Immature natural killer cell (primary cell): Measurements from ENCODE around the gene CLSTN3. TPM values are rescaled to one million over a fixed set of nuclear protein-coding genes. Genes with fewer than 3 reads are reported as not detected.

Source experiments
- DNase-seq, 3 donors: peaks; one replicate each; pipeline ENCODE4 v3.0.0; 2022; ENCODE audit warnings: mixed read lengths in 1 of 3
- H3K27ac Mint-ChIP-seq, 6 donors: one replicate each; pipeline ENCODE4 v1.8.0; 2020; ENCODE audit warnings: mixed read lengths in 6 of 6, mild to moderate bottlenecking in 5 of 6, inconsistent platforms in 4 of 6, moderate library complexity in 3 of 6
- H3K27me3 Mint-ChIP-seq, 3 donors: one replicate each; pipeline ENCODE4 v1.8.0; 2020 to 2021; ENCODE audit warnings: low read depth in 3 of 3, mild to moderate bottlenecking in 3 of 3, mixed read lengths in 3 of 3, moderate library complexity in 3 of 3, inconsistent platforms in 1 of 3
- H3K36me3 Mint-ChIP-seq, 3 donors: one replicate each; pipeline ENCODE4 v1.8.0; 2020; ENCODE audit warnings: mixed read lengths in 3 of 3, inconsistent platforms in 2 of 3, mild to moderate bottlenecking in 2 of 3
- H3K4me1 Mint-ChIP-seq, 2 donors: one replicate each; pipeline ENCODE4 v1.8.0; 2020; ENCODE audit warnings: inconsistent platforms in 2 of 2, mild to moderate bottlenecking in 2 of 2, mixed read lengths in 2 of 2, moderate library complexity in 1 of 2
- H3K4me3 Mint-ChIP-seq, 5 donors: one replicate each; pipeline ENCODE4 v1.8.0; 2020; ENCODE audit warnings: mild to moderate bottlenecking in 5 of 5, mixed read lengths in 5 of 5, inconsistent platforms in 3 of 5, moderate library complexity in 3 of 5
- H3K9me3 Mint-ChIP-seq, 6 donors: one replicate each; pipeline ENCODE4 v1.8.0; 2020; ENCODE audit warnings: mild to moderate bottlenecking in 6 of 6, mixed read lengths in 6 of 6, inconsistent platforms in 4 of 6, moderate library complexity in 3 of 6
- polyA plus RNA-seq, 3 donors: library from polyadenylated mRNA; unstranded; fragments of 300-500 nt; fragmentation: Illumina TruSeq; gene quantifications; one replicate each; pipeline ENCODE4 v1.2.3, GENCODE V29; 2021

The CLSTN3 gene
- polyA plus RNA-seq, 3 donors from 2014 or later: 7.6 to 18.9 (median 13.8) TPM

DNA sequence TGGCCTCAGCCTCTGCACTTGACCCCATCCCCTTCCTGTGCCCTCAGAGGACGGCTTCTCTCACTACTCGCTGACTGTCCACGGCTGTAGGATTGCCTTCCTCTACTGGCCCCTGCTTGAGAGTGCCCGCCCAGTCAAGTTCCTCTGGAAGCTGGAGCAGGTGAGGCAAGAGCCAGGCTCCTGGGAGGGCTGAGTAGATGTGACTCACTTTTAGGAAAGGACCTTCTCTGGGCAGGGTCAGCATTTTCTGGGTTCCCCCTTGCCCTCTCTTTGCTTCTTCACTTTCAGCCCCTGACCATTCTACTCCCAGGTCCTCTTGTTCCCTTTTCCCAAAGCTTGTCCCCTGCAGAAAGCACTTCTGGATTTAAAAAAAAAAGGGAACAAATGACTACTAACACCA lies 7.7 kb downstream of the CLSTN3 start:
- Mint-ChIP-seq H3K4me3 (no peak overlapping the region), H3K27ac (peak overlapping the region in 4 of 6 donors; percentile 2 to 69 (median 10)), H3K4me1 (peaks cover 0 to 5% of the 10 kb centered on the region in 2 donors), H3K27me3 (peaks cover 0 to 5% (median 2%) of the 10 kb centered on the region in 3 donors), H3K36me3 (peaks cover 35 to 63% (median 44%) of the 10 kb centered on the region in 3 donors), H3K9me3 (no peaks in the 10 kb centered on the region)
- DNase-seq: no peak

DNA sequence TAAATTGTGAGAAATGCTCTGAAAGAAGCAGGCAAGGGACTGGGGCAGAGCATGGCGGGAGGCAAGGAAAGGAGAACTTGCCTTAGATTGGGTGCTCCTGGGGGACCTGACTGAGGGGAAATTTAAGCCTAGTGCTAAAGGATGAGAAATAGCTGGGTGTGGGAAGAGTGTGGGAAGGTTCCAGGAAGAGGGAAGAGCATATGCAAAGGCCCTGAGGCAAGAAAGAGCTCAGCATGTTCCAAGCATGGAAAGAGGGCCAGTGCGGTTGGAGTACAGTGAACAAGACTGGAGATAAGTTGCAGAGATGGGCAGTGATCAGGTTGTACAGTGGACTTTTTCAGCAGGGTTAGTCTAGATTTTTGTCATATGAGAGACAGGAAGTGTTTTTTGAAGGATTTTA lies 9.0 kb downstream of the CLSTN3 start:
- H3K27me3 Mint-ChIP-seq: peaks cover 0 to 5% (median 2%) of the 10 kb centered on the region in 3 donors
- peak overlapping the region in 2 of 6 donors; percentile 37 to 48 for H3K27ac Mint-ChIP-seq
- no peak overlapping the region for H3K4me3 Mint-ChIP-seq
- no peaks in the 10 kb centered on the region for H3K9me3 Mint-ChIP-seq
- no peak for DNase-seq
- peaks cover 35 to 66% (median 44%) of the 10 kb centered on the region in 3 donors for H3K36me3 Mint-ChIP-seq
- peaks cover 0 to 5% of the 10 kb centered on the region in 2 donors for H3K4me1 Mint-ChIP-seq

DNA sequence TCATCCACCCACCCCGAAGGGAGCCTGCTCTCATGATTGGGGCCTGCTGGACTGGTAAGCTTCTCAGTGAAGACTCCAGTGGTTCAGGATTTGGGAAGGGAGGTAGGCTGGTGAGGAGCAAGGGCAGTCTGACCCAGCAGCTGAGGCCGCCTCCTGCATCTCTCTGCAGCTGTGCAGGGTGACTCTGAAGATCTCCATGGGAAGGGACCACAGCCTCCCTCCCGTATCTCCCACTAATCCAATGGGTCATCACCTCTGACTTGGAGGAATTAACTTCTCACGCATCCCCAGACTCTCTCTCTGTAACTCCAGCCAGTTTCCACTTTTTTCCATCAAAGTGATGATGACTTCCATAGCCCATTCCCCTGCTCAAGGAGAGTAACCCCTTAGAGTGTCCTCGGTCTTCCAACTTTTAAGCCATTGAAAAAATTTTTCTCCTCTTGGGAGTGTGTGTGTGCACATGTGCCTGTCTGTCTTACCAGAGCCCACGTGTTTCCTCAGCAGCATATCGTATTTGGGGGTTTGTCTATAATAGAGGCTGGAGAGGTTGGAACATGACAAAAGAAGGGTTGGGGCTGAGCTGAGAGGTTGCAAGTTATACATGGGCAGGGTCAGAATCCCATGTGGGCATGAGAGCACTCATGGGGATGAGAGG lies 11.3 kb downstream of the CLSTN3 start:
- Mint-ChIP-seq H3K4me3 (no peak overlapping the region), H3K4me1 (peaks cover 0 to 3% of the 10 kb centered on the region in 2 donors), H3K27ac (peak overlapping the region in 1 of 6 donors; percentile 40), H3K36me3 (peaks cover 41 to 61% (median 51%) of the 10 kb centered on the region in 3 donors), H3K27me3 (peaks cover 0 to 7% (median 0%) of the 10 kb centered on the region in 3 donors), H3K9me3 (no peaks in the 10 kb centered on the region)
- DNase-seq: no peak

DNA sequence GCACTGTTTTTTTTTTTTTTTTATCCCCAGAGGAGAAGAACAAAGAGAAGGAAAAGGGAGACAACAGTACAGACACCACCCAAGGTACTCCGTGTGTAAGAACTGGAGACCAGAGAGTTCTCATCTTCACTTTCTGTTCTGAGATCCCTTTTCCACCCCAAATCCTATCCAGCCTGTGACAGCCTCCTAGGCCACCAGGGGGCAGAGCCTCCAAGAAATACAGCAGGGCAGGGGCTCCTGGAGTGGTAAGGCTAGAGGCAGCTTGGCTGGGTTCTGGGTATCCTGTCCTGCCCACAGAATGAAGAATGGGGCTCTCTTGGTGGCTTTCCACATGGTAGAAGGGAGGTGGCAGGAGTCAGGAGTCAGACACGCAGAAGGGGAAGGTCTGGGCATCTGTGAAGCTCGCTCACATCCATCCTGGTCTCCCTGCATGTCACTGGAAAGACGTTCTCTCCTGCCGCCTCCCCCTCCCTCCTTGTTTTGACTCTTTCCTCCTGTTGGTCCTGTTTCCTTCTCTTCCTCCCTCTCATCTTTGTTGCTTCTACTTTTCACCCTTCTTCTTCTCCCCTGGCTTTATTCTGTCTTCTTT lies 12.0 kb downstream of the CLSTN3 start:
- H3K4me1 Mint-ChIP-seq: peaks cover 0 to 3% of the 10 kb centered on the region in 2 donors
- H3K27me3 Mint-ChIP-seq: peaks cover 0 to 5% (median 0%) of the 10 kb centered on the region in 3 donors
- H3K27ac Mint-ChIP-seq: peak overlapping the region in 1 of 6 donors; percentile 40
- no peaks in the 10 kb centered on the region for H3K9me3 Mint-ChIP-seq
- DNase-seq: peak; percentile 26 to 36 (median 28)
- H3K36me3 Mint-ChIP-seq: peaks cover 43 to 57% (median 49%) of the 10 kb centered on the region in 3 donors
- no peak overlapping the region for H3K4me3 Mint-ChIP-seq

DNA sequence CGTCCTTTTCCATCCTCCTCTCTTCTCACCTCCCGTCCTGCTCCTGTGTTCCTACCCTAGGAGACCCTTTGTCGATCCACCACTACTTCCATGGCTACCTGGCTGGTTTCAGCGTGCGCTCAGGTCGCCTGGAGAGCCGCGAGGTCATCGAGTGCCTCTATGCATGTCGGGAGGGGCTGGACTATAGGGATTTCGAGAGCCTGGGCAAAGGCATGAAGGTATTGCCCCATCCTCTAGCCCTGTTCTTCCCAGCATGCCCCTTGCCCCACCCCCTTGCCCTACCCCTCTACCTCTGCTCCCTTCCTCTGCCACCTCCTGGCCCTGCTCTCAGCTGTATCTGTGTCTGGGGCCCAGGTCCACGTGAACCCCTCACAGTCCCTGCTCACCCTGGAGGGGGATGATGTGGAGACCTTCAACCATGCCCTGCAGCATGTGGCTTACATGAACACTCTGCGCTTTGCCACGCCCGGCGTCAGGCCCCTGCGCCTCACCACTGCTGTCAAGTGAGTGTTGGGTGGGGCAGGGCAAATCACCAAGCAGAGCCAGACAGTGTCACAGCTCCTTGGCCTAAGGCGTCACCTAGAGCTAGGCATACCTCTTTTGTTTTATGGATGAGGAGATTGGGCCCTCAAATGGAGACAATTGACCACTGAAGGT lies 12.8 kb downstream of the CLSTN3 start:
- DNase-seq: no peak
- no peak overlapping the region for H3K4me3 Mint-ChIP-seq
- H3K27ac Mint-ChIP-seq: peak overlapping the region in 2 of 6 donors; percentile 55 to 65
- H3K27me3 Mint-ChIP-seq: peaks cover 0 to 3% (median 0%) of the 10 kb centered on the region in 3 donors
- H3K9me3 Mint-ChIP-seq: no peaks in the 10 kb centered on the region
- peaks cover 0 to 3% of the 10 kb centered on the region in 2 donors for H3K4me1 Mint-ChIP-seq
- peaks cover 43 to 49% (median 44%) of the 10 kb centered on the region in 3 donors for H3K36me3 Mint-ChIP-seq

DNA sequence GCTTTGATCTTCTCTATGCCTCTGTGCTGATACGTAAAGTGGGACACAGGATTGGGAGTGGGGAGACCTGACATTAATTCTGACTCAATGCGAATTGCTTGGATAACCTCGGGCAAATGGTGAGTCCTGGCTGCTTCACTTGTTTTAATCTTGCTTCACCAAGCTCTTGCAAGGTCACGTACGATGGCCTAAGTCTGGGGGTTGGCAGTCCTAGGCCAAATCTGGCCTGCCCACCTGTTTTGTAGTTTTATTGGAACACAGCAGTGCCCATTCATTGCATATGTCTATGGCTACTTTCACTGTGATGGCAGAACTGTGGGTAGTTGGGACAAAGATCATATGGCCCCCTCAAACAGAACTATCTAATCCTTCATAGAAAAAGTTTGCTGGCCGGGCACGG lies 13.4 kb downstream of the CLSTN3 start:
- Mint-ChIP-seq H3K9me3 (no peaks in the 10 kb centered on the region), H3K27ac (no peak overlapping the region), H3K36me3 (peaks cover 38 to 44% (median 42%) of the 10 kb centered on the region in 3 donors), H3K4me3 (no peak overlapping the region), H3K4me1 (no peaks in the 10 kb centered on the region), H3K27me3 (peaks cover 0 to 3% (median 0%) of the 10 kb centered on the region in 3 donors)
- no peak for DNase-seq

DNA sequence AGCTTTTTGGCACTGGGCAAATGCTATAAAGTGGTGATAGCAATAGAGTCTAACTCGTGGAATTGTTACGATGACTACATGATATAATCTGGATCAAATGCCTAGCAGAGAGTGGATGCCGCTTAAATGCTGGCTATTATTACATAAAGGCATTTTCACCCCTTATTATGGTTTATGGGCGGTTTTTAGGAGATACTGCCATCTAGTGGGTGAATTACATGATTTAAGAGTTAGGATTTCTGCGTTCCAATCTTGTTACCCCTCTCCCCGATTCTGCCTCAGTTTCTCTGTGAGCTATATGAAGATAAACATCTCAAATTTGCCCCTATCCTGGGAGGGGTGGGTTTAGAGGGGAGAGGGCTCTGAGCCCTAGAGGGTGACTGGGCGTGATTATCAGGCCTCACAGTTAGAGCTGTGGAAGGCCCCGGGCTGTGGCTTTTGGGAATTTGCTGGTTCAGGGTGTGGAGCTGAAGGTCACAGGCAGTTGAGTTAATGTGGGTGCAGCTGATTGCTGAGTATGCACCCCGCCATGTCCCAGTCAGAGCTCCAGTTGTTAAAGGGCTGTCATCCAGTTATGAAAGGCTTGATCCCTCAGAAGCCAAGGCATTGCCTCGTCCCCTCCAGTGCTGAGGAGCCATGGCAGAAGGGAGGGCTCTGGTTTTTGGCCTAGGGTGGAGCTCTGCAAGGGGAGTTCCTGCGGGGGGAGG lies 14.4 kb downstream of the CLSTN3 start:
- no peak overlapping the region for H3K27ac Mint-ChIP-seq
- H3K4me1 Mint-ChIP-seq: no peaks in the 10 kb centered on the region
- DNase-seq: peak in 2 of 3 donors; percentile 14 to 18
- H3K4me3 Mint-ChIP-seq: no peak overlapping the region
- H3K36me3 Mint-ChIP-seq: peaks cover 32 to 39% (median 37%) of the 10 kb centered on the region in 3 donors
- peaks cover 0 to 3% (median 0%) of the 10 kb centered on the region in 3 donors for H3K27me3 Mint-ChIP-seq
- H3K9me3 Mint-ChIP-seq: no peaks in the 10 kb centered on the region

DNA sequence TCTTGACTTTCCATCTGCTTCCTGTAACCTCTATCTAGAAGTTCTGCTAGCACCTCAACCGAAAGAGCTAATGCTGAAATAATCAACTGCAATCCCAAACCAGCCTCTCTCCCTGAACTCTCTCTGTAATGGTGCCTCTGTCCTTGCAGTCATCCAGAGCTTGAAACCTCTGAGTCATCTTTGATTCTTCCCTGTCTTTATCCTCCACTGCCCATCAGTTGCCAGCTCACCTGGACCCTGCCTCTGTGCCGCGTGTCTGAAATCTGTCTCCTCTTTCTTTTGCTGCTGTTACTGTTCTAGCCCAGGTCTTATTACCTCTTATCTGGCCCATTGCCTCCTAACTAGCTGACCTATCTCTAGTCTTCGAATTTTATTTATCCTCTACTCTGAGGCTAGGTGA lies 15.5 kb downstream of the CLSTN3 start:
- peaks cover 31 to 40% (median 38%) of the 10 kb centered on the region in 3 donors for H3K36me3 Mint-ChIP-seq
- no peak overlapping the region for H3K4me3 Mint-ChIP-seq
- H3K27me3 Mint-ChIP-seq: peaks cover 0 to 3% (median 0%) of the 10 kb centered on the region in 3 donors
- H3K27ac Mint-ChIP-seq: peak overlapping the region in 2 of 6 donors; percentile 3 to 68
- no peaks in the 10 kb centered on the region for H3K9me3 Mint-ChIP-seq
- no peak for DNase-seq
- no peaks in the 10 kb centered on the region for H3K4me1 Mint-ChIP-seq

DNA sequence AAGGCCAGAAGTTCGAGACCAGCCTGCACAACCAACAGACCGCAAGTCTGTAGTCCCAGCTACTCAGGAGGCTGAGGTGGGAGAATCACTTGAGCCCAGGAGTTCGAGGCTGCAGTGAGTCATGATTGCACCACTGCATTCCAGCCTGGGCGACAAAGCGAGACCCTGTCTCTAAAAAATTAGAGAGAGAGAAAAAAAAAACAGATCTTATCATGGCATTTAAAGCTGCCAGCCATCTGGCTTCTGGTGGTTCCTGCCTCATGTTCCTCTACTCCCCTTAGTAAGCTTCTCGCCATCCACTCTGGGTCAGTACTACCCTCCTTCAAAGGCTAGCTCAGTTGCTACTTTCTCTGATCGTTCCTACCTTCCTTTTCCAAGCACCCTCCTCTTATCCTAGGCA lies 16.1 kb downstream of the CLSTN3 start:
- peaks cover 0 to 3% (median 0%) of the 10 kb centered on the region in 3 donors for H3K27me3 Mint-ChIP-seq
- H3K9me3 Mint-ChIP-seq: no peaks in the 10 kb centered on the region
- no peaks in the 10 kb centered on the region for H3K4me1 Mint-ChIP-seq
- peak overlapping the region in 2 of 6 donors; percentile 11 to 16 for H3K27ac Mint-ChIP-seq
- H3K4me3 Mint-ChIP-seq: no peak overlapping the region
- no peak for DNase-seq
- peaks cover 33 to 42% (median 40%) of the 10 kb centered on the region in 3 donors for H3K36me3 Mint-ChIP-seq

DNA sequence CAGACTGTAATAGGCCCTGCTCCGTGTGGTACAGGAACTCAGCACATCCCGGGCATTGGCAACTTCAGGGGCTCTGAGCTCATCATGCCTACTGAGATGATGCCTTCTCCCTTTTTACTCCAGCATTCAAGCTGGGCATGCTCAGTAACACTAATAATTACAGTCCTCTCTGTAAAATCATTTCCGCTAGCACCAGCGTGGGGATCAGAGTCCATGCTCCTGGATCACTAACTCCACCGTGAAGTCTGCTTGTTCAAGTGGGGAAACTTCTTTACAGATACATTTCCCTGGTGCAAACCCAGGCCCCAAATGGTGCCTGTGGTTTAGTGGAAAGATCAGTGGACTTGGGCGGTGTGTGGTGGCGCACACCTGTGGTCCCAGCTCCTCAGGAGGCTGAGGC lies 16.7 kb downstream of the CLSTN3 start:
- no peak overlapping the region for H3K4me3 Mint-ChIP-seq
- H3K36me3 Mint-ChIP-seq: peaks cover 28 to 40% (median 34%) of the 10 kb centered on the region in 3 donors
- DNase-seq: no peak
- peaks cover 0 to 3% (median 0%) of the 10 kb centered on the region in 3 donors for H3K27me3 Mint-ChIP-seq
- no peaks in the 10 kb centered on the region for H3K4me1 Mint-ChIP-seq
- H3K27ac Mint-ChIP-seq: no peak overlapping the region
- no peaks in the 10 kb centered on the region for H3K9me3 Mint-ChIP-seq

DNA sequence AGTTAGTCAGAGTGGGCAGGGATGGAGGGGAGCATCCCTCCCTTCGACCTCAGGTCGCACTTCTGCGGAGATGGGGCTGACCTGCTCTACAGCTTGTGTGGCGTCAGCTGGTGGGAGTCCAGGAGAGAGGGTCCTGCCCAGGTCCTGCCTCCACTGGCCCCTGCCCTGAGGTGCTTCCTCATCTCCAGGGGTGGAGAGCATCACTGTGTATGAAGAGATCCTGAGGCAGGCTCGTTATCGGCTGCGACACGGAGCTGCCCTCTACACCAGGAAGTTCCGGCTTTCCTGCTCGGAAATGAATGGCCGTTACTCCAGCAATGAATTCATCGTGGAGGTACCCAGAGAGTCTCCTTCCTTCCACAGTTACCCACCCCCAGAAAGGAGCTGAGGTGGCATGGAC lies 20.2 kb downstream of the CLSTN3 start:
- H3K4me3 Mint-ChIP-seq: no peak overlapping the region
- H3K9me3 Mint-ChIP-seq: no peaks in the 10 kb centered on the region
- no peak for DNase-seq
- no peak overlapping the region for H3K27ac Mint-ChIP-seq
- H3K36me3 Mint-ChIP-seq: peaks cover 31 to 45% (median 35%) of the 10 kb centered on the region in 3 donors
- H3K4me1 Mint-ChIP-seq: no peaks in the 10 kb centered on the region
- H3K27me3 Mint-ChIP-seq: peaks cover 0 to 2% (median 0%) of the 10 kb centered on the region in 3 donors

DNA sequence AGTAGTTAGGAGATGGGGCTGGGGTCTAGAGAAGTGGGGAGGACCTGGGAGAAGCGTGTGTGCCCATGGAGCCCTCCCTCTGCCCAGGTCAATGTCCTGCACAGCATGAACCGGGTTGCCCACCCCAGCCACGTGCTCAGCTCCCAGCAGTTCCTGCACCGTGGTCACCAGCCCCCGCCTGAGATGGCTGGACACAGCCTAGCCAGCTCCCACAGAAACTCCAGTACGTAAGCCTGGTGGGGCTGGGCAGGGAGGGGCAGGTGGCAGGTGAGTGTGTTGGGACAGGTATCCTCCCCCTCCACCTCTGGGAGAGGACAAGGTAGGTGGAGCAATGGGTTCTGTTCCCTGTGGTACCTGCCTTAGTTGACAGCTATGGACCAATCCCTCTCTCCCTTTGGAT lies 20.7 kb downstream of the CLSTN3 start:
- H3K4me1 Mint-ChIP-seq: no peaks in the 10 kb centered on the region
- no peak for DNase-seq
- no peaks in the 10 kb centered on the region for H3K9me3 Mint-ChIP-seq
- no peak overlapping the region for H3K4me3 Mint-ChIP-seq
- H3K27ac Mint-ChIP-seq: no peak overlapping the region
- H3K27me3 Mint-ChIP-seq: peaks cover 0 to 1% (median 0%) of the 10 kb centered on the region in 3 donors
- peaks cover 26 to 42% (median 33%) of the 10 kb centered on the region in 3 donors for H3K36me3 Mint-ChIP-seq

DNA sequence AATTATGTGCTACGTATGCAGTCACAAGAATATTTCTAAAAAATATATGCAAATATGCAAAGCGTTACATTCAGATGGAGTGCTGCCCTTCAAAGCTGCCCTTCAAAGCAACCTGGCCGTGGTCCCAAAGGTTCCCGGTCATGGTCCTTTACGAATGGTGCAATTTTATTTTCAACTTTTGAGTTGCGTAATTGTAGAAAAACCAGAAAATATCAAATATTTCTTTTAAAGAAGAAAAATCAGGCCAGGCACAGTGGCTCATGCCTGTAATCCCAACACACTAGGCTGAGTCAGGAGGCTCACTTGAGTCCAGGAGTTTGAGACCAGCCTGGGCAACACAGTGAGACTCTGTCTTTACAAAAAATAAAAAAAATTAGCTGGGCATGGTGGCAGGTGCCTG lies 21.4 kb downstream of the CLSTN3 start:
- Mint-ChIP-seq H3K4me3 (no peak overlapping the region), H3K9me3 (no peaks in the 10 kb centered on the region), H3K36me3 (peaks cover 21 to 41% (median 28%) of the 10 kb centered on the region in 3 donors), H3K27ac (no peak overlapping the region), H3K4me1 (no peaks in the 10 kb centered on the region), H3K27me3 (no peaks in the 10 kb centered on the region)
- no peak for DNase-seq
